ENCODE results near the gene COA8. TPM values are rescaled to one million over a fixed set of nuclear protein-coding genes. Genes with fewer than 3 reads are reported as not detected.

Gene COA8
- total and polyA plus RNA-seq, 2 of the 13 experiments (the other 11 are each of a cell fraction or from before 2014, with no cell fraction given): 10.9 to 25.1 TPM

DNA sequence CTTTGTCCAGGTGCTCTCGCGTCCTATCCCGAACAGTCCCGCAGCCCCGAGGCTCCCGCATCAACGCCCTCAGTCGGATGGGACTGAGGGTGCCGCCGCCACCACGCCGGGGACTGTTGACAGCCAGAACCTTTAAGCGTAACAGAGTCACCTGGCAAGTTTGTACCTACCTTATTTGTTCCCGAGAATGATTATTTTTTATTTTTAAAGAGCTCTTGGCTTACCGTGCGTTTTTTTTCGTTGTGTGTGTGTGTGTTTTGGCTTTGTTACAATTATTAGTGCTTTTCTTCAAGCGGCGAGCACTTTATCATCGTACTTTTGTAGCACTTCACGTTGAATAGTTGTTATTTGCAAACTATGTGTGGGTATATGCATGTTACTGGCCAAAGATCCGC, 463 bp downstream of the COA8 start (continued):
- TF ChIP-seq, protein P1, sequence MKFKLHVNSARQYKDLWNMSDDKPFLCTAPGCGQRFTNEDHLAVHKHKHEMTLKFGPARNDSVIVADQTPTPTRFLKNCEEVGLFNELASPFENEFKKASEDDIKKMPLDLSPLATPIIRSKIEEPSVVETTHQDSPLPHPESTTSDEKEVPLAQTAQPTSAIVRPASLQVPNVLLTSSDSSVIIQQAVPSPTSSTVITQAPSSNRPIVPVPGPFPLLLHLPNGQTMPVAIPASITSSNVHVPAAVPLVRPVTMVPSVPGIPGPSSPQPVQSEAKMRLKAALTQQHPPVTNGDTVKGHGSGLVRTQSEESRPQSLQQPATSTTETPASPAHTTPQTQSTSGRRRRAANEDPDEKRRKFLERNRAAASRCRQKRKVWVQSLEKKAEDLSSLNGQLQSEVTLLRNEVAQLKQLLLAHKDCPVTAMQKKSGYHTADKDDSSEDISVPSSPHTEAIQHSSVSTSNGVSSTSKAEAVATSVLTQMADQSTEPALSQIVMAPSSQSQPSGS (CRISPR knock-in tag; IDR thresholded peaks at IDR 0.05): no peak
- no peak for TF ChIP-seq U2AF2 (IDR thresholded peaks at IDR 0.05; ENCODE audit: low read depth, low read length)
- TF ChIP-seq ZBTB38 (CRISPR knock-in tag; IDR thresholded peaks at IDR 0.05): peak; percentile 40; the same call in 1 of the 2 replicates
- 0 out of 2 replicates have a peak, but pooled peaks have one; percentile 10 for TF ChIP-seq ZNF567 (CRISPR knock-in tag; IDR thresholded peaks at IDR 0.05; ENCODE audit: borderline replicate concordance)
- 0 out of 2 replicates have a peak, but pooled peaks have one; percentile 17 for TF ChIP-seq MXD1 (CRISPR knock-in tag; IDR thresholded peaks at IDR 0.05)
- TF ChIP-seq MIER3 (CRISPR knock-in tag; IDR thresholded peaks at IDR 0.05; ENCODE audit: borderline replicate concordance): no peak
- no peak for TF ChIP-seq CENPX (CRISPR knock-in tag; IDR thresholded peaks at IDR 0.05)
- no peak for TF ChIP-seq ZFP36L1 (CRISPR knock-in tag; IDR thresholded peaks at IDR 0.05)
- TF ChIP-seq TSC22D2 (CRISPR knock-in tag; IDR thresholded peaks at IDR 0.05; ENCODE audit: borderline replicate concordance): no peak
- peak; percentile 74 for TF ChIP-seq KDM5A (IDR thresholded peaks at IDR 0.05; ENCODE audit: borderline replicate concordance, low read length)
- TF ChIP-seq MATR3 (CRISPR knock-in tag; IDR thresholded peaks at IDR 0.05): no peak
- no peak for TF ChIP-seq NR2F6 (IDR thresholded peaks at IDR 0.05)
- TF ChIP-seq NR2F6 (CRISPR knock-in tag; IDR thresholded peaks at IDR 0.05): 0 out of 2 replicates have a peak, but pooled peaks have one; percentile 3

Data from HepG2 (cell line).